ENCODE data around the gene ITGB3.

- TF ChIP-seq CTCF (IDR thresholded peaks at IDR 0.05) (no peak), POLR2A (IDR thresholded peaks at IDR 0.05) (no peak)
Observed at GRCh38 chr17:47218896-47219430, 34.7 kb upstream of the ITGB3 start.

Data from uterus (tissue), 2 donors.